GM23248 (cell line): ENCODE data around the gene SF3A1. TPM values are rescaled to one million over a fixed set of nuclear protein-coding genes. Genes with fewer than 3 reads are reported as not detected.
A peak's percentile ranks its signal among the peaks of the same experiment; 100 is the strongest.

Experiments used
- DNase-seq: peaks from one replicate; pipeline ENCODE4 v3.0.0-alpha.2; 2015
- H2AFZ ChIP-seq: fragments of 200-600 bp; sonication (generic); 2 replicates; pipeline ENCODE4 v1.6.1; 2016; ENCODE audit warnings: antibody characterized with exemption
- H3F3A ChIP-seq: fragments of 200-600 bp; sonication (generic); 2 replicates; pipeline ENCODE4 v1.6.1; 2016; ENCODE audit warnings: mild to moderate bottlenecking, antibody characterized with exemption, mixed run types; ENCODE audit not compliant: insufficient read depth
- H3K27ac ChIP-seq: fragments of 200-600 bp; sonication (generic); 2 replicates; pipeline ENCODE4 v1.5.1; 2016; ENCODE audit warnings: mild to moderate bottlenecking
- H3K27me3 ChIP-seq: fragments of 200-600 bp; sonication (generic); replicated peaks from 2 replicates; pipeline ENCODE4 v1.6.1; 2016; ENCODE audit warnings: mild to moderate bottlenecking; ENCODE audit not compliant: insufficient read depth
- H3K36me3 ChIP-seq: fragments of 200-600 bp; sonication (generic); 2 replicates; pipeline ENCODE4 v1.6.1; 2016; ENCODE audit warnings: low read depth, mild to moderate bottlenecking
- H3K4me1 ChIP-seq: fragments of 200-600 bp; sonication (generic); 2 replicates; pipeline ENCODE4 v1.6.1; 2016; ENCODE audit warnings: mild to moderate bottlenecking; ENCODE audit not compliant: insufficient read depth
- H3K4me2 ChIP-seq: fragments of 200-600 bp; sonication (generic); one replicate; pipeline ENCODE4 v1.6.1; 2016; ENCODE audit warnings: mild to moderate bottlenecking; ENCODE audit not compliant: unreplicated experiment
- H3K4me3 ChIP-seq: fragments of 200-600 bp; sonication (generic); 2 replicates; pipeline ENCODE4 v1.5.1; 2016; ENCODE audit warnings: mild to moderate bottlenecking
- H3K79me2 ChIP-seq: fragments of 200-600 bp; sonication (generic); 2 replicates; pipeline ENCODE4 v1.6.1; 2016; ENCODE audit warnings: mild to moderate bottlenecking; ENCODE audit not compliant: insufficient read depth
- H3K9ac ChIP-seq: fragments of 200-600 bp; sonication (generic); 2 replicates; pipeline ENCODE4 v1.6.1; 2016; ENCODE audit warnings: mild to moderate bottlenecking
- H3K9me2 ChIP-seq: fragments of 200-600 bp; sonication (generic); 2 replicates; pipeline ENCODE4 v1.6.1; 2016; ENCODE audit warnings: mixed run types, mild to moderate bottlenecking, moderate library complexity; ENCODE audit not compliant: insufficient read depth
- H3K9me3 ChIP-seq: fragments of 200-600 bp; sonication (generic); one replicate; pipeline ENCODE4 v1.6.1; 2017; ENCODE audit warnings: low read depth
- H4K20me1 ChIP-seq: fragments of 200-600 bp; sonication (generic); 2 replicates; pipeline ENCODE4 v1.6.0; 2016; ENCODE audit not compliant: insufficient read depth
- EZH2 ChIP-seq: fragments of 200-600 bp; sonication (generic); IDR thresholded peaks from 2 replicates; pipeline ENCODE4 v1.6.1; 2018; ENCODE audit warnings: antibody characterized with exemption, mild to moderate bottlenecking; ENCODE audit not compliant: insufficient read depth, poor library complexity, severe bottlenecking
- EZH2phosphoT487 ChIP-seq: fragments of 200-600 bp; sonication (generic); IDR thresholded peaks from 2 replicates; pipeline ENCODE4 v1.6.1; 2018; ENCODE audit warnings: antibody characterized with exemption, moderate library complexity, mild to moderate bottlenecking, low read depth; ENCODE audit not compliant: insufficient read depth
- WGBS, 2 experiments: methylation state at CpG; one replicate each; pipeline ENCODE4 v1.1.6; 2015 to 2017; ENCODE audit warnings: low lambda C conversion rate in 2 of 2, low coverage in 1 of 2; ENCODE audit errors: missing lambda C conversion rate in 2 of 2; 5-methylcytosine and 5-hydroxymethylcytosine counted together
- in situ Hi-C: fragments of 300-500 bp; cut with MboI; formaldehyde crosslinking; loops from 2 replicates; pipeline ENCODE4 v1.15.0; 2020
- polyA plus RNA-seq: library from polyadenylated mRNA; unstranded; fragments of >200 nt; fragmentation: Nextera tagmentation; extraction: Ambion mirVana; gene quantifications from 2 replicates; pipeline ENCODE4 v1.2.1, GENCODE V29; 2016
- total RNA-seq: library from RNA; depleted of rRNA; stranded (reverse); fragments of >200 nt; shearing (Covaris generic); gene quantifications from 2 replicates; pipeline ENCODE4 v1.2.3, GENCODE V29; 2014

The SF3A1 gene
- total and polyA plus RNA-seq, 2 experiments from 2014 or later: 12.9 to 75.0 TPM

DNA sequence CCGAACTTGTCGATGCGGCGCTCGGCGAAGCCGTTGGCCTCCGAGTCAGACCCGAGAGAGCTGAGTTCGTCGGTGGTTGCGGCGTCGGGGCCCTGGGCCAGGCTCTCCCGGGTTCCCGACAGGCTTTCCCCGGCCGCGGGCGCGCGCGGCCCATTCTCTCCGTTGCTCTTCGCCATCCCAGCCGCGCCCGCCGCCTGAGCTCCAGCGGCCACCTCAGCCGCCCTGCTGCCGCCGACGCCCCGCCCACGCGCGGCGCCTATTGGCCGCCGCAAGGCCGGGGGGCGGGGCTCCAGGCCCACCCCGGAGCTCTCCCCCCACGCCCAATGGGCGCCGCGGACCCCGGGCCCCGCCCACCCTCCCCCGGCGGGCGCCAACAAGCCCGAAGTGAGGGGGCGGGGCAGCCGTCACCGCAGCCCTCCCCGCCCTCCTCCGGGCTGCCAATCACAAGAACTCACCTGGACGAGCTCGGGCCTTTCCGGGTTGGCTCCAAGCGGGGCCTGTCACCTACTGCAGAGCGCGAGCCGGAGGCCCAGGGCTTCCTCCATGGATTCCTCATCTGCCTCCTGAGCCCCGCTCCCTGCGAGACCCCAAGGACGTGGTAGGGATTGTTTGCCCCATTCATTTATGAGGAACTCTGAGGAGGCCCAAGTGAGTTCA lies 29.9 kb downstream of the SF3A1 start, which contains the start of gene TBC1D10A:
TBC1D10A (minus strand) TSS at position 236 of the 657 bp plus-strand sequence; CDS start at position 176, 60 bp downstream.
- H3K4me3 ChIP-seq: peak within 1 kb of the TSS; percentile 79
- no peaks in the 10 kb centered on the region for H3K27me3 ChIP-seq
- peaks cover 34% of the 10 kb centered on the region for H3F3A ChIP-seq
- peak within 1 kb of the TSS; percentile 79 for H3K27ac ChIP-seq
- H3K9ac ChIP-seq: peak within 1 kb of the TSS; percentile 91
- TF ChIP-seq EZH2phosphoT487 (no peak), EZH2 (no peak)
- H2AFZ ChIP-seq: peak within 1 kb of the TSS; percentile 74
- WGBS, 2 experiments: 1 to 2% methylated on average over 33 to 57 of the region's 69 CpGs
- peak; percentile 97 for DNase-seq
- H3K36me3 ChIP-seq: no peaks in the 10 kb centered on the region
- peak within 1 kb of the TSS; percentile 94 for H3K4me2 ChIP-seq
- peaks cover 36% of the 10 kb centered on the region for H3K79me2 ChIP-seq
- H3K4me1 ChIP-seq: peaks cover 18% of the 10 kb centered on the region
- H4K20me1 ChIP-seq: no peaks in the 10 kb centered on the region
- H3K9me2 ChIP-seq: no peaks in the 10 kb centered on the region
- no peaks in the 10 kb centered on the region for H3K9me3 ChIP-seq
- in situ Hi-C loops: no loop called here

DNA sequence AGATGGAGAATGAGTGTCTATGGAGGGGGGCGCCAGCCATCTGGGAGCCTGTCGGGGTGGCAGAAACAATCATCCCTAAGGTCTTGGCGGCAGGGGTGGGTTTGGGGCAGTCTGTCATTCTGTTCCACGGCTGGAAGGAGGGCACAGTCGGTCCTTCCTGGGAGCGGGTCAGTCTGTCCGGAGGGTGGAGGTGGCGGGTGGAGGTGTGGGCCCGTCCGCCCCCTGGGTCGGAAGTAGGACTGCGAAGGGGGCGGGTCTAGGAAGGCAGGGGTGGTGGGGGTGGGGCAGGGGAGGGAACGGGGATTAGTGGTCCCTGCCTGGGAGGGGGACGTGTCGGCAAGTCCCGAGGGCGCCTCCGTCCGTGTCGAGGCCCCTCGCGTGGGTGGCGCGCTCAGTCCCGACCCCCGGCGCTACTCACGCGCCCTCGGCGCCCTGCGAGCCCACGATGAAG lies 30.4 kb downstream of the SF3A1 start:
- Histone ChIP-seq H4K20me1 (no peaks in the 10 kb centered on the region), H3K27ac (peak overlapping the region; percentile 79), H3K4me1 (peaks cover 18% of the 10 kb centered on the region), H3K4me2 (peak overlapping the region; percentile 94), H3K9ac (peak overlapping the region; percentile 91), H3K9me2 (no peaks in the 10 kb centered on the region), H3K27me3 (no peaks in the 10 kb centered on the region), H3K36me3 (no peaks in the 10 kb centered on the region), H3K79me2 (peaks cover 41% of the 10 kb centered on the region), H2AFZ (peak overlapping the region; percentile 53; the same call in 1 of the 2 replicates), H3K9me3 (no peaks in the 10 kb centered on the region), H3F3A (peaks cover 28% of the 10 kb centered on the region), H3K4me3 (peak overlapping the region; percentile 79)
- 1% methylated on average over 34 of the region's 34 CpGs; no CpG with 5 or more reads in 1 of the 2 experiments for WGBS, 2 experiments
- in situ Hi-C loops: no loop called here
- TF ChIP-seq EZH2phosphoT487: no peak
- no peak for TF ChIP-seq EZH2
- DNase-seq: peak; percentile 56

DNA sequence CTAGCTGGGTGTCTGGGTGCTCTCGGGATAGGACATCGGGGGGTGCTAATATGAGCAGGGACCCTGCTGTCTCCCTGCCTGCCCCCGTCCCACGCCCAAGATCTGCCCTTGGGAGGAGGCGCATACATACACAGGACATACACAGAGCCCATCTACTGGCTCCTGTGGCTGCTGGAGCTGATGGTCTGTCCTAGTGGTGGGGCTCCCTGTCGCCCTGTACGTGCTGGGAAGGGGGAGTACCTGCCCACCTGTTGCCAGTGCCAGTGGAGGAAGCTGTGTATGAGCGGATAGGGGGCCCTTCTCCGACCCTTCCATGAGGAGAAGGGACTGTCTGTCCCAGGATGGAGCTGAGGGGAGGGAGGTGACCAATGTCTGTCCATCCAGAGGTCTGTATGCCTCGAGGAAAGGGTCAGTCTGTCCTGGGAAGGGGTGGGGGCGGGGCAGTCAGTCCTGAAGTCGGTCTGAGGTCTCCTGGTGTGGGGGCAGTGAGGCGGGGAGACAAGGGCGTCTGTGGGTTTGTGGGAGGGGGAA lies 30.9 kb downstream of the SF3A1 start:
- Histone ChIP-seq H3K9me2 (no peaks in the 10 kb centered on the region), H3K9me3 (no peaks in the 10 kb centered on the region), H3K27me3 (no peaks in the 10 kb centered on the region), H3K4me1 (peaks cover 18% of the 10 kb centered on the region), H3K36me3 (no peaks in the 10 kb centered on the region), H3K4me2 (peak overlapping the region; percentile 94), H3K79me2 (peaks cover 46% of the 10 kb centered on the region), H3K4me3 (peak overlapping the region; percentile 79), H4K20me1 (no peaks in the 10 kb centered on the region), H3K9ac (peak overlapping the region; percentile 91), H3F3A (peaks cover 27% of the 10 kb centered on the region), H3K27ac (peak overlapping the region; percentile 79), H2AFZ (no peak overlapping the region)
- TF ChIP-seq EZH2 (no peak), EZH2phosphoT487 (no peak)
- in situ Hi-C loops: no loop called here
- DNase-seq: peak; percentile 27
- 10% methylated on average over 11 to 14 of the region's 14 CpGs for WGBS, 2 experiments

- Histone ChIP-seq H3K4me3 (peak overlapping the region; percentile 79), H3K9me3 (no peaks in the 10 kb centered on the region), H3K9me2 (no peaks in the 10 kb centered on the region), H3K4me1 (peaks cover 18% of the 10 kb centered on the region), H3K36me3 (no peaks in the 10 kb centered on the region), H3K4me2 (peak overlapping the region; percentile 94), H3K27ac (peak overlapping the region; percentile 79), H3K9ac (peak overlapping the region; percentile 91), H4K20me1 (no peaks in the 10 kb centered on the region), H3F3A (peaks cover 27% of the 10 kb centered on the region), H3K79me2 (peaks cover 52% of the 10 kb centered on the region), H2AFZ (no peak overlapping the region), H3K27me3 (no peaks in the 10 kb centered on the region)
- DNase-seq: peak; percentile 94
- WGBS, 2 experiments: 4% methylated on average over 5 of the region's 5 CpGs
- in situ Hi-C loops: no loop called here
- no peak for TF ChIP-seq EZH2
- no peak for TF ChIP-seq EZH2phosphoT487
Observed at GRCh38 chr22:30325065-30325720, 31.5 kb downstream of the SF3A1 start.
